OCI-LY1 (cell line): ENCODE data around the gene UTS2R.
"Not testable (repeated sequence)": the region's sequence is repeated elsewhere in the genome, so short reads cannot be mapped to it uniquely, and the experiment has no call there.

Experiments
- H2AFZ ChIP-seq: fragments of 200-600 bp; sonication (generic), shearing (Covaris generic); 2 replicates; pipeline ENCODE4 v1.6.0; 2014; ENCODE audit warnings: antibody characterized with exemption, mild to moderate bottlenecking, low read length
- H3F3A ChIP-seq: fragments of 200-600 bp; sonication (generic), shearing (Covaris generic); 2 replicates; pipeline ENCODE4 v1.6.0; 2014; ENCODE audit warnings: mild to moderate bottlenecking, antibody characterized with exemption, low read length, moderate library complexity; ENCODE audit not compliant: insufficient read depth
- H3K27ac ChIP-seq: fragments of 200-600 bp; sonication (generic); 2 replicates; pipeline ENCODE4 v1.5.1; 2014; ENCODE audit warnings: low read length, mixed run types, mild to moderate bottlenecking, low read depth; ENCODE audit not compliant: poor library complexity, severe bottlenecking
- H3K27me3 ChIP-seq: fragments of 200-600 bp; sonication (generic); 2 replicates; pipeline ENCODE4 v1.6.0; 2014; ENCODE audit warnings: antibody characterized with exemption, mild to moderate bottlenecking, low read length, moderate library complexity; ENCODE audit not compliant: insufficient read depth
- H3K36me3 ChIP-seq: fragments of 200-600 bp; sonication (generic); 2 replicates; pipeline ENCODE4 v1.6.1; 2014; ENCODE audit warnings: mild to moderate bottlenecking, antibody characterized with exemption, low read length, moderate library complexity, mixed read lengths; ENCODE audit not compliant: insufficient read depth
- H3K4me1 ChIP-seq: fragments of 200-600 bp; sonication (generic); 2 replicates; pipeline ENCODE4 v1.5.1; 2014; ENCODE audit warnings: mild to moderate bottlenecking, low read length, moderate library complexity; ENCODE audit not compliant: insufficient read depth, severe bottlenecking
- H3K4me2 ChIP-seq: fragments of 200-600 bp; sonication (generic), shearing (Covaris generic); 2 replicates; pipeline ENCODE4 v1.6.1; 2014; ENCODE audit warnings: low read length
- H3K4me3 ChIP-seq: fragments of 200-600 bp; sonication (generic); 2 replicates; pipeline ENCODE4 v1.5.1; 2014; ENCODE audit warnings: low read length, low read depth, mild to moderate bottlenecking, mixed read lengths; ENCODE audit not compliant: poor library complexity, severe bottlenecking
- H3K79me2 ChIP-seq: fragments of 200-600 bp; shearing (Covaris generic); 2 replicates; pipeline ENCODE4 v1.6.1; 2016; ENCODE audit warnings: mixed run types, low read length, mixed read lengths; ENCODE audit not compliant: insufficient read depth
- H3K9ac ChIP-seq: fragments of 200-600 bp; sonication (generic), shearing (Covaris generic); 2 replicates; pipeline ENCODE4 v1.6.1; 2014; ENCODE audit warnings: mild to moderate bottlenecking, low read length, mixed read lengths
- H3K9me2 ChIP-seq: fragments of 200-600 bp; sonication (generic), shearing (Covaris generic); 2 replicates; pipeline ENCODE4 v1.6.1; 2014; ENCODE audit warnings: low read depth, mild to moderate bottlenecking, low read length, mixed read lengths
- H3K9me3 ChIP-seq: fragments of 200-600 bp; shearing (Covaris generic); 2 replicates; pipeline ENCODE4 v1.6.1; 2014; ENCODE audit warnings: low read length, mixed read lengths
- H4K20me1 ChIP-seq: fragments of 200-600 bp; sonication (generic), shearing (Covaris generic); 2 replicates; pipeline ENCODE4 v1.6.0; 2016; ENCODE audit warnings: mild to moderate bottlenecking, low read length; ENCODE audit not compliant: insufficient read depth
- CTCF ChIP-seq: fragments of 200-600 bp; sonication (generic), shearing (Covaris generic); IDR thresholded peaks from 2 replicates; pipeline ENCODE4 v1.5.1; 2017; ENCODE audit warnings: mild to moderate bottlenecking, antibody characterized with exemption, low read length, moderate library complexity, mixed read lengths
- EZH2 ChIP-seq: fragments of 200-600 bp; sonication (generic), shearing (Covaris generic); IDR thresholded peaks from 2 replicates; pipeline ENCODE4 v1.8.0; 2017; ENCODE audit warnings: borderline replicate concordance, mixed run types, mild to moderate bottlenecking, antibody characterized with exemption, low read length, moderate library complexity, mixed read lengths

UTS2R gene

GRCh38 chr17:82372249-82373071, 895 bp downstream of the UTS2R start:
- no peaks in the 10 kb centered on the region; the same call in 1 of the 2 replicates for H3K36me3 ChIP-seq
- H2AFZ ChIP-seq = no peak overlapping the region
- no peaks in the 10 kb centered on the region; the same call in 1 of the 2 replicates for H3K27me3 ChIP-seq
- no peaks in the 10 kb centered on the region for H3K9me2 ChIP-seq
- no peaks in the 10 kb centered on the region; the same call in 1 of the 2 replicates for H3F3A ChIP-seq
- H3K27ac ChIP-seq = no peak overlapping the region
- no peaks in the 10 kb centered on the region for H3K9me3 ChIP-seq
- TF ChIP-seq EZH2 (no peak), CTCF (no peak)
- H3K4me2 ChIP-seq = no peak overlapping the region
- H3K4me1 ChIP-seq = peaks cover 16% of the 10 kb centered on the region
- H3K4me3 ChIP-seq = no peak overlapping the region
- no peaks in the 10 kb centered on the region for H4K20me1 ChIP-seq
- no peak overlapping the region for H3K9ac ChIP-seq
- H3K79me2 ChIP-seq = no peaks in the 10 kb centered on the region

- not testable (repeated sequence) for H3K9ac ChIP-seq, H3K9me3 ChIP-seq, H4K20me1 ChIP-seq, H3K79me2 ChIP-seq, H3K4me3 ChIP-seq, H3K4me2 ChIP-seq, H3K27ac ChIP-seq, H3K36me3 ChIP-seq, H3K27me3 ChIP-seq, H2AFZ ChIP-seq, H3F3A ChIP-seq, H3K9me2 ChIP-seq
- H3K4me1 ChIP-seq = peaks cover 10% of the 10 kb centered on the region
Observed at GRCh38 chr17:82373072-82373452, 1.5 kb downstream of the UTS2R start.

- H3K9me2 ChIP-seq = no peaks in the 10 kb centered on the region
- H3K4me1 ChIP-seq = peaks cover 9% of the 10 kb centered on the region
- no peaks in the 10 kb centered on the region for H3K79me2 ChIP-seq
- H3F3A ChIP-seq = no peaks in the 10 kb centered on the region; the same call in 1 of the 2 replicates
- no peak overlapping the region for H3K27ac ChIP-seq
- TF ChIP-seq EZH2 (no peak), CTCF (no peak)
- H3K9ac ChIP-seq = no peak overlapping the region
- H3K27me3 ChIP-seq = no peaks in the 10 kb centered on the region; the same call in 1 of the 2 replicates
- no peaks in the 10 kb centered on the region for H3K36me3 ChIP-seq
- H2AFZ ChIP-seq = no peak overlapping the region
- no peaks in the 10 kb centered on the region for H3K9me3 ChIP-seq
- no peak overlapping the region for H3K4me3 ChIP-seq
- no peak overlapping the region for H3K4me2 ChIP-seq
- H4K20me1 ChIP-seq = no peaks in the 10 kb centered on the region
Observed at GRCh38 chr17:82373731-82374625, 2.4 kb downstream of the UTS2R start.
